ENCODE data around the gene SNRPE.

SNRPE gene

GRCh38 chr1:203906932-203907331 is 45.5 kb downstream of the SNRPE start:
- H3K27ac ChIP-seq (ENCODE audit: low read depth, low read length): no peak overlapping the region
- H3K9me3 ChIP-seq (ENCODE audit: control insufficient read depth in 5 of 5, low read length in 5 of 5): no peaks in the 10 kb centered on the region
- H3K9ac ChIP-seq (ENCODE audit: low read length in 5 of 5): no peak overlapping the region
- H3K4me1 ChIP-seq (ENCODE audit: control insufficient read depth in 5 of 5, insufficient read depth in 5 of 5, low read length in 5 of 5): no peaks in the 10 kb centered on the region
- no peak overlapping the region for H3K4me3 ChIP-seq (ENCODE audit: low read depth in 1 of 5, low read length in 5 of 5)
- no peaks in the 10 kb centered on the region for H3K36me3 ChIP-seq (ENCODE audit: control insufficient read depth in 5 of 5, insufficient read depth in 5 of 5, low read length in 5 of 5)
- no peaks in the 10 kb centered on the region for H3K27me3 ChIP-seq (ENCODE audit: control insufficient read depth in 5 of 5, insufficient read depth in 4 of 5, low read length in 5 of 5)

DNA sequence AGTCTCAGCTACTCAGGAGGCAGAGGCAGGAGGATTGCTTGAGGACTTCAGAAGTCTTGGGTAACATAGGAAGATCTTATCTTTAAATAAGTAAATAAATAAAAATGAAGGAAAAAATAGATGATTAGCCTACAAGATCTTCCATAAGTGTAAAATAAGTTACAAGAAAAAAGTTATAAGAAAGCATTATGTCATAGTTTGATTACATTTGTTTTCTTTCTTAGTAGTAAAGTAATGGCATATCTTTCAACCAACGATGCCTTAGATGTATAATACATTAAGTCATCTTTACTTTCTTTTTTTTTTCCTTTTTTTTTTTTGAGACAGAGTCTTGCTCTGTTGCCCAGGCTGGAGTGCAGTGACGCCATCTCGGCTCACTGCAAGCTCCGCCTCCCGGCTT is 46.5 kb downstream of the SNRPE start:
- no peaks in the 10 kb centered on the region for H3K4me1 ChIP-seq (ENCODE audit: control insufficient read depth in 5 of 5, insufficient read depth in 5 of 5, low read length in 5 of 5)
- H3K9me3 ChIP-seq (ENCODE audit: control insufficient read depth in 5 of 5, low read length in 5 of 5): no peaks in the 10 kb centered on the region

DNA sequence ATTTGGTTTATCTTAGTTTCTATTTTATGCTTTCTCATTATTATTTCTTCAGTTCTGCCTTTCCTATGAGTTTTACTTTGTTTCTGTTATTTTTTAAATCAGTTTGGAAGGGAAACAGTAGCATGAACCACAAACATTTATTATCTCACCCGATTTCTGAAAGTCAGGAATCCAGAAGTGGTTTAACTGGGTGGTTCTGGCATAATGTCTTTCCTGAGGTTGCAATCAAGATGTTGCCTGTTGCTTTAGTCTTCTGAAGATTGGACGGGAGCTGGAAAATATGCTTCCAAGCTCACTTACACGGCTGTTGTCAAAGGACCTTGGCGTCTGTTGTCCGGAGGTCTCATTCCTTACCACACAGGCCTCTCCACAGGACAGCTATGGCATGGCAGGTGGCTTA is 50.4 kb downstream of the SNRPE start:
- no peaks in the 10 kb centered on the region for H3K9me3 ChIP-seq (ENCODE audit: control insufficient read depth in 5 of 5, low read length in 5 of 5)
- peaks cover 0 to 4% (median 0%) of the 10 kb centered on the region in 5 donors for H3K4me1 ChIP-seq (ENCODE audit: control insufficient read depth in 5 of 5, insufficient read depth in 5 of 5, low read length in 5 of 5)
- no peaks in the 10 kb centered on the region for H3K27me3 ChIP-seq (ENCODE audit: control insufficient read depth in 5 of 5, insufficient read depth in 4 of 5, low read length in 5 of 5)
- no peaks in the 10 kb centered on the region for H3K36me3 ChIP-seq (ENCODE audit: control insufficient read depth in 5 of 5, insufficient read depth in 5 of 5, low read length in 5 of 5)
- no peak overlapping the region for H3K4me3 ChIP-seq (ENCODE audit: low read depth in 1 of 5, low read length in 5 of 5)
- no peak overlapping the region for H3K9ac ChIP-seq (ENCODE audit: low read length in 5 of 5)
- no peak overlapping the region for H3K27ac ChIP-seq (ENCODE audit: low read depth, low read length)

More for the DNA sequence above, 46.5 kb downstream of the SNRPE start:
- Histone ChIP-seq H3K27ac (ENCODE audit: low read depth, low read length) (no peak overlapping the region), H3K36me3 (ENCODE audit: control insufficient read depth in 5 of 5, insufficient read depth in 5 of 5, low read length in 5 of 5) (no peaks in the 10 kb centered on the region), H3K4me3 (ENCODE audit: low read depth in 1 of 5, low read length in 5 of 5) (no peak overlapping the region), H3K27me3 (ENCODE audit: control insufficient read depth in 5 of 5, insufficient read depth in 4 of 5, low read length in 5 of 5) (no peaks in the 10 kb centered on the region), H3K9ac (ENCODE audit: low read length in 5 of 5) (no peak overlapping the region)

- no peak overlapping the region for H3K4me3 ChIP-seq (ENCODE audit: low read depth in 1 of 5, low read length in 5 of 5)
- no peaks in the 10 kb centered on the region for H3K36me3 ChIP-seq (ENCODE audit: control insufficient read depth in 5 of 5, insufficient read depth in 5 of 5, low read length in 5 of 5)
- H3K9ac ChIP-seq (ENCODE audit: low read length in 5 of 5): no peak overlapping the region
- no peak overlapping the region for H3K27ac ChIP-seq (ENCODE audit: low read depth, low read length)
- peaks cover 0 to 4% (median 0%) of the 10 kb centered on the region in 5 donors for H3K4me1 ChIP-seq (ENCODE audit: control insufficient read depth in 5 of 5, insufficient read depth in 5 of 5, low read length in 5 of 5)
- no peaks in the 10 kb centered on the region for H3K27me3 ChIP-seq (ENCODE audit: control insufficient read depth in 5 of 5, insufficient read depth in 4 of 5, low read length in 5 of 5)
- H3K9me3 ChIP-seq (ENCODE audit: control insufficient read depth in 5 of 5, low read length in 5 of 5): no peaks in the 10 kb centered on the region
These were observed 51.7 kb downstream of the SNRPE start for GRCh38 chr1:203913073-203913521.

DNA sequence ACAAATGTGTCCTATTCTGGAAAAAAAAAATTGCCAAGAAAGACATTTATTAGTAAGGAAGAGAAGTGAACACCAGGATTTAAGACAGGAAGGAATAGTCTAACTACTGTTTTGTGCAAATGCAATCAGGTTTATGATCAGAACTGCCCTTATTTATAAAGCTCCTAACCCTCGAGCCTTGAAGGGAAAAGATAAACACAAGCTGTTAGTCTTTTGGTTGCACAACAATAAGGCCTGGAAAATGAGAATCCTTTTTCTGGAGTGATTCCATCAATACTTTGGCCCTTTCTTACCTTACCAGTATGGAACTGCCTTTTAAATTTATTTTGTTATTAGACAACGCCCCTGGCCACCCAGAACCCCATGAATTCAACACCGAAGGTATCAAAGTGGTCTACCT is 52.9 kb downstream of the SNRPE start:
- H3K36me3 ChIP-seq (ENCODE audit: control insufficient read depth in 5 of 5, insufficient read depth in 5 of 5, low read length in 5 of 5): no peaks in the 10 kb centered on the region
- H3K4me1 ChIP-seq (ENCODE audit: control insufficient read depth in 5 of 5, insufficient read depth in 5 of 5, low read length in 5 of 5): peaks cover 0 to 4% (median 0%) of the 10 kb centered on the region in 5 donors
- no peaks in the 10 kb centered on the region for H3K27me3 ChIP-seq (ENCODE audit: control insufficient read depth in 5 of 5, insufficient read depth in 4 of 5, low read length in 5 of 5)
- H3K4me3 ChIP-seq (ENCODE audit: low read depth in 1 of 5, low read length in 5 of 5): no peak overlapping the region
- H3K9me3 ChIP-seq (ENCODE audit: control insufficient read depth in 5 of 5, low read length in 5 of 5): no peaks in the 10 kb centered on the region
- H3K9ac ChIP-seq (ENCODE audit: low read length in 5 of 5): no peak overlapping the region
- H3K27ac ChIP-seq (ENCODE audit: low read depth, low read length): no peak overlapping the region

DNA sequence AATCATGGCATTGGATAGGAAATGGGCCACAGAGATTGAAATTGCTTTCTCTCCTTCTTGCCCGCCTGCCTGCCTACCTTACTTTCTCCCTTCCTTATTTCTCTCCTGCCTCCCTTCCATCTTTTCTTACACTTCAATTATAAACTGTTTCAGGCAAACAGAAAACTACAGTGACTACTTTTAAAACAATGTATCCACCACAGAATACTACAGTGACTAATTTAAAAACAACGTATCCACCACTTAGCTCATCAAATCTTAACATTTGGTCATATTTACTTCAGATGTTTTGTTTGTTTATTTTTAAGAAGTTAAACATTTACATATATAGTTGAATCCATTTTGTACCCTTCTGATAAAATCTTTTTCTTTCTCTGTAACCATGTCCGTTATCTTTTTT is 54.4 kb downstream of the SNRPE start:
- Histone ChIP-seq H3K36me3 (ENCODE audit: control insufficient read depth in 5 of 5, insufficient read depth in 5 of 5, low read length in 5 of 5) (no peaks in the 10 kb centered on the region), H3K4me1 (ENCODE audit: control insufficient read depth in 5 of 5, insufficient read depth in 5 of 5, low read length in 5 of 5) (peaks cover 0 to 4% (median 0%) of the 10 kb centered on the region in 5 donors), H3K4me3 (ENCODE audit: low read depth in 1 of 5, low read length in 5 of 5) (no peak overlapping the region), H3K27ac (ENCODE audit: low read depth, low read length) (no peak overlapping the region), H3K9ac (ENCODE audit: low read length in 5 of 5) (no peak overlapping the region), H3K9me3 (ENCODE audit: control insufficient read depth in 5 of 5, low read length in 5 of 5) (no peaks in the 10 kb centered on the region), H3K27me3 (ENCODE audit: control insufficient read depth in 5 of 5, insufficient read depth in 4 of 5, low read length in 5 of 5) (no peaks in the 10 kb centered on the region)

DNA sequence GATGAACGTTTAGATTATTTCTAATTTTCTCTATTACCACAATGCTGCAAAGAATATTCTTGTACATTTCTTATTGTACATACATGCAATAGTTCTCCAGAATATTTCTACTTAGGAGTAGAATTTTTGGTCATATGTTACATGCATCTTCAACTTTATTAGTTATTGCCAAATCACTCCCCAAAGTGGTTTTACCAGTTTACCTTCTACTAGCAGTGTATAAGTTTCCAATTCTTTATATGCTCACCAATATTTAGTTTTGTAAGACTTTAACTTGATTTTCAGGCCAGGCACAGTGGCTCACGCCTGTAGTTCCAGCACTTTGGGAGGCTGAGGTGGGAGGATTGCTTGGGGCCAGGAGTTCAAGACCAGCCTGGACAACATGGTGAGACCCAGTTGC is 55.4 kb downstream of the SNRPE start:
- Histone ChIP-seq H3K27ac (ENCODE audit: low read depth, low read length) (no peak overlapping the region), H3K9me3 (ENCODE audit: control insufficient read depth in 5 of 5, low read length in 5 of 5) (no peaks in the 10 kb centered on the region), H3K9ac (ENCODE audit: low read length in 5 of 5) (no peak overlapping the region), H3K4me3 (ENCODE audit: low read depth in 1 of 5, low read length in 5 of 5) (no peak overlapping the region), H3K27me3 (ENCODE audit: control insufficient read depth in 5 of 5, insufficient read depth in 4 of 5, low read length in 5 of 5) (no peaks in the 10 kb centered on the region), H3K36me3 (ENCODE audit: control insufficient read depth in 5 of 5, insufficient read depth in 5 of 5, low read length in 5 of 5) (no peaks in the 10 kb centered on the region), H3K4me1 (ENCODE audit: control insufficient read depth in 5 of 5, insufficient read depth in 5 of 5, low read length in 5 of 5) (peaks cover 0 to 4% (median 0%) of the 10 kb centered on the region in 5 donors)
